Fibroblast of peridontal ligament (primary cell): Measurements from ENCODE around the gene CREB1.

Experiments
- DNase-seq: peaks from one replicate; pipeline ENCODE4 v3.0.0-alpha.2; 2010; ENCODE audit errors: extremely low read depth

The CREB1 gene

GRCh38 chr2:207543272-207543671 is 13.5 kb downstream of the CREB1 start:
- DNase-seq = no peak

DNA sequence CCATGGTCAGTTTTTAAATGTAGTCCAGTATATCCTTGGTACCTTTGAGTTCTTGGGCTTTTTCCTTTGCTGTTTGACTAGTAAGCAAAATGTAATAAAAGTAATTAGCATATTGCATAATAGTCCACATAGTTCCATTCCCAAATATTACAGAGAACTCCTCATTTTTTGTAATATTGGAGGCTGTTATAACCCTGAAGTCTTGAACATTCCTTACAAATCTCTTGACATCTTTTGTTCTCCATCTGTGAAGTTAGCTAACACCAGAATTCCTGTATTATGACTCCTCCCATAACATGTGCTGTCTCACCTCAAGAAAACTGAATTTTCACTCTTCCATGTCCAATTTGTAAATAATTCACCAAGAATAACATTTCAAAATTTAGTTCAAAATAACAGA is 17.1 kb downstream of the CREB1 start:
- peak; percentile 68 for DNase-seq

DNA sequence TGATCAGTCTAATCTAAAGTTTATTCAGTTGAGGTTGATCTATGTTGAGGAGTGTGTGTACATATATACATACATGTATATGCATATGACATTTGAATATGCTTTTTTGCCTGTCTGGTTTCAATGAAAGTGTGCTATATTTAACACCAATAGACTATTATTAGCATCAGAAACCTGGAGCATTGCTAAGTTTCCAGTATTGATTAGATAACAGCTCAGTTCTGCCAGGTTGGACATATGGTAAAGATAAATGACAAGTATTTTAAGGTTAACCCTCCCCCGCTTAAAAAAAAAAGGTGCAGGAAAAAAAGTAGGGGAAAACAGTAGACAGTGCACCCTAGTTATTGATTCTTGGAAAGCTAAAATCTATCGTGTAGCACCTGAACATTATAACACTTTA is 19.4 kb downstream of the CREB1 start:
- no peak for DNase-seq

DNA sequence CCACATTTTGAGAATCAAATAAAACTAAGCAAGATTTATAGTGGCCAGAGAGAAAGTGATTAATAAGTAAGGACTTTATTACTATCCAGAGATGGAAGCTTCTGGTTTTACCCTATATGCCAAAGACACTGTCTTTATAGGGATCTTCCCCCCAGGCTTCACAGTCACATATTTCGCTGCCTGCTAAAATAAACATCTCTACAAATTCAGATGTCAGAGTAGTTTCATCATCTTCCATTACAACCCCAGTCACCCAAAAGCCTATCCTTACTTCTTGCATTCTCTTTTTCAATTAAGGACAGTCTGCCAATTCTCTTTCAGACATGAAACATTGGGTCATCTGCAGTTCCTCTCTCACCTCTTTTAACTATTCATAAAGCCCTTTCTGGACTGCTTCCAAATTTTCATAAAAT is 28.3 kb downstream of the CREB1 start:
- peak; percentile 95 for DNase-seq

DNA sequence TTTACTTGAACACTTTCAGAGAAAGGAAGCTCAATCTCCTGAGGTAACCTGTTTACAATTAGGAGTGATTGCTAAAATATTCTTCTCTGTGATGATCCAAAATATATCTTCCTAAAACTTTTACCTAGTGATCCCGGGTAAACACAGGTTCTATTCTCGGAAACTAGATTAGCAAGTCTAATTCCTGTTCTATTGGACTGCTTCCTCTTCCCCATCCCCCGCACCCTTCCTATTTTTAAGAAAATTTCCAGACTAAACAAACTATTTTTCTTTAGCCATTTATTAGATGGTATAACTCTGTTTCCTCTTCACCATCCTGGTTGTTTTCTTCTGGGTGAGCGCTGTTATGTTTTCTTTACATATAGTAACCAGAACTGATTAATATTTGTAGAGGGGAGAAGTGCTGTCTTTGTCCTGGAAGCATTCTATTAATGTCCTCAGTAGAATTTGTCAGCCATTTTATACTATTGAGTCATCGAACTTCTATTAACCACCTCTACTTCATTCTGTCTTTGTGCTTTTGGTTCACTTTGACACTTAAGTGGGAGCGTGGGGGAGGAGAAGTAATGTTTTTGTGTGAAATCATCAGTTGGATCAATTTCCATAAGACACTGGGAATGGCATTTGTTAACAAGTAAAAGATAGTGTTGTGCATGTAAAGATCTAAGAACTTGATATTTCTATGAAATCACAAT is 31.8 kb downstream of the CREB1 start:
- DNase-seq = no peak

DNA sequence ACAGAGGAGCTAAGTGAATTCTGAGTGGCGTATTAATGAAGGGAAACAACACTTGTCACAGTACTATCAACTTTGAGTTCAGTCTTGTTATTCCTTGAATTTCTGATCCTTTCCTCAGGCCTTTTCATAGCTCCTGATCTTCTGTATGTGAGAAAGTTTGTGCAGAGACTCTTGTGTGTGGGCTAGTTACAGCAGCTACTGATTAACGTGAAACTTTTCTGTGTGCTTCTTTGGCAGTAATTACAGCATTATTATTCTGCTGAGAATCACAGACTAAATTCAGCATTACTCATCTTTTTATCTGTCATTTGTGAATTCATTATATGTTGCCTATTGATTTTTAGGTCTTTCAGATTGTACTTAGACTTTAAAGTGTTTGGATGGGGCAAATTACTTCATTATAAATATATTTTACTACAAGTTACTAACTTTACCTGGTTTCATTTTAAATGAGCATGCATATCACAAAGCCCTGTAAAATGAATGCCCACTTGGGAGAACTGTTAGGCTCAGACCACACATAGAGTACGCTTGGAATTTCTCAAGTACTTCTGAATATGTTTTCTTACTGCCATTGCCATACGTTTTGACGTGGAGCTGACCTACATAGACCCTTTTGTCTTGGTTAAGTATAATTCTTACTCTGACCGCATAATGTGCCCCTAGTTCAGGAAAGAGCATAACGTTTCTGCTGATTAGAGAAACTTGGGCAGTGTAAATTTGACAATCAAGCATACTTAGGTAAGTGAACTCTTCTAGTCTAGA is 36.2 kb downstream of the CREB1 start:
- DNase-seq = no peak

DNA sequence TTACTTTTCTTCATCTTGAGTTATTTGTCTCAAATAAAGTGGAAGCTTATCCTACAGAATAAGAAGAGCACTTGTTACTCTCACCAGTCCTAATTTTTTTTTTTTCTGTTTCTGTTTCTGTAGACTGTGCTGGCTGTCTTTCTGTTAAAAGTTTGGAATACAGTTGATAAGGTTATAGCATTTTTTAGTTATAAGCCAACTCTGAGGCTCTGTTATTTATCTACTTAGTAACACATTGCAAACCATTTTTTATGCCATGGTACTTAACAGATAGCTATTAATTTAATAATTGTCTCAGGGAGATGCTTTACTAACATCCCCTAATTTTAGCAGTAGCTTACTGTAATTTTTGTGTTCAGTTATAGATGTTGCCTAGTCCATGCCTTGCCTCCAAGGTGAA is 37.9 kb downstream of the CREB1 start:
- no peak for DNase-seq

DNA sequence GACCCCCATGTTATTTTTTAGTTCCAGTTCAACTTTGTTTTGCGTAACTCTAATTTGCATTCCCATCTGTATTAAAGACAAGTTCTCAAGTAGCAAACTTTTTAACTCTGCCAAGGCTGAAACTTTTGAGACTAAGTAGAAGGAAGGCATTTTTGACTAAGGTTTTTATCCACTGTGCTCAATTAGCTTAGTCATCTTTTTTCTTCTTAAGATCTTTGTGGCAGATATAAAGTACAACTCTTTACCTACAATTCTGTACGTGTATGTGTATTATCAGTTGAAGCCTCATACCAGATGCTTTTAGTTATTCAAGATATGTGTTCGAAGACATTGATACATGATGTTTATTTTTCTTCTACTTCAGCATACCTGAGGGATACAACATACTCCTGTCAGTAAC is 41.6 kb downstream of the CREB1 start:
- DNase-seq = peak; percentile 47

GRCh38 chr2:207584952-207585351 is 55.2 kb downstream of the CREB1 start:
- no peak for DNase-seq

DNA sequence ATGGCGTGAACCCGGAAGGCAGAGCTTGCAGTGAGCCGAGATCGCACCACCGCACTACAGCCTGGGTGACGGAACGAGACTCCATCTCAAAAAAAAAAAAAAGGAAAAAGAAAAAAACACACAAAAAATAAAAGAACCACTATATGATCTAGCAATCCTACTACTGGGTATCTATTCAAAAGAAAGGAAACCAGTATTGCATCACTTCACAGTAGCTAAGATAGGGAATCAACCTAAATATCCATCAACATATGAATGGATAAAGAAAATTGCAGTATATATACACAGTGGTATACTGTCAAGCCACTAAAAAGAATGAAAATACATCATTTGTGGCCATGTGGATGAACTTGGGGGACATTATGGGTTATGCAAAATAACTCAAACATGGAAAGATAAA is 57.5 kb downstream of the CREB1 start:
- DNase-seq = no peak

GRCh38 chr2:207589143-207589542 is 59.4 kb downstream of the CREB1 start:
- no peak for DNase-seq

GRCh38 chr2:207593277-207593676 is 63.5 kb downstream of the CREB1 start:
- DNase-seq = no peak

GRCh38 chr2:207594264-207594663 is 64.5 kb downstream of the CREB1 start:
- DNase-seq = no peak

DNA sequence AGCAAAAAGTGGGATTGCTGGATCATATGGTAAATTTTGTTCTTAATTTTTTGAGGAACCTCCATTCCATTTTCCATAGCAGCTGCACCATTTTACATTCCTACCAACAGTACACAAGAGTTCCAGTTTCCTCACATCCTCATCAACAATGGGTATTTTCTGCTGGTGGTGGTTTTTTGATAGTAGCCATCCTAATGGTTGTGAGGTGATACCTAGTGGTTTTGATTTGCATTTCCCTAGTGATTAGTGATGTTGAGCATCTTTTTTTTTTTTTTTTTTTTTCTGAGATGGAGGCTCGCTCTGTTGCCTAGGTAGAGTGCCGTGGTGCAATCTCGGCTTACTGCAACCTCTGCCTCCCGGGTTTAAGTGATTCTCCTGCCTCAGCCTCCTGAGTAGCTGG is 65.0 kb downstream of the CREB1 start:
- no peak for DNase-seq

GRCh38 chr2:207599636-207600035 is 69.9 kb downstream of the CREB1 start:
- DNase-seq = peak; percentile 13

DNA sequence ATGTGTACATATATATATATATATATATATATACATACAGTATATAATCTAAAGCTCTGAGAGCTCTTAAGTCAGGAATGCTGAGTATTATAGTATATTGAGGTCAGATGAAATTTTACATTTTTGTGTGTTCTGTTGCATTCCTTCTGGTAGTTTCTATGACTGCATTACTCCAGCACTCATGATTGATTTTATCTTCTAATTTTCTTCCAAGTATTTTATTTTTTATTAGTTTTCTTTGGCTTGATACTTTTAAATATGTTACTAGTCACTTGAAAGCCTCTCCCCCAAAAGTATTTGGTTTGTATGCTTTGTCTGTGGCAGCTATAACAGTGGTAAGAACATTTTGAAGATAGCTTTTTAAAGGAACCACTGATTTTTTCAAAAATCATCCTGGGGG is 70.5 kb downstream of the CREB1 start:
- DNase-seq = peak; percentile 37

GRCh38 chr2:207601774-207602173 is 72.0 kb downstream of the CREB1 start:
- DNase-seq = peak; percentile 10

DNA sequence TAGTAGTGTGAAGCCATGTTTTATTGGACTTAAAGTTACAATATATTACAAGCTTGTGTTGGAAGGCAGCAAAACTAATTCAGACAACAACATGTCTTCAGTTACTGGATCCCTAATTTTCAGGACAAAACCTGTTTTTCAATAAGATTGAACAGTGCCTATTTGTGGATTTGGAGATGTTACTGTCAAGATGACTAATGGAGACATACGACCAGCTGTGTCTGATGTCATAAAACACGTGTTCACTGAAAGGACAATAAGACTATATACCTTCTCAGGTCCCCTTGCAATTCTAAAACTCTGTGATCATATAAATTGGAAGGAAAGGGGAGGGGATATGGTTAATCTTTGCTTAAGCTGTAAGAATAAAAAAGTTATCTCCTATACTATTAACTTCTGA is 73.7 kb downstream of the CREB1 start:
- no peak for DNase-seq

GRCh38 chr2:207606399-207606798 is 76.6 kb downstream of the CREB1 start:
- no peak for DNase-seq

DNA sequence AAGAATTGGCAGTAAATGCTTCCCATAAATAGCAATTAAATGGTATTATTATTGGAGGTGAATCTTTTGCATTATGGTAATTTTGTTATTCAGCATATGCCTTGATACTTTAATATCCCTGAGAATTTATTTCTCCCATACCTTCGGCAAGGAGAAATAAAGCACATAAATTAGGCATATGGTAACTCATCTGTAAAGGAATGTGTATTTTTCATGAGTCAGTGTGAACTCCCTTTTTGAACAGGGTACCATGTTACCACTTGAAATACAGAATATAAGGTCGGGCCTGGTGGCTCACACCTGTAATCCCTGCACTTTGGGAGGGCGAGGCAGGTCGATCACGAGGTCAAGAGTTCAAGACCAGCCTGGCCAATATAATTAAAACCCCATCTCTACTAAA is 77.1 kb downstream of the CREB1 start:
- no peak for DNase-seq

DNA sequence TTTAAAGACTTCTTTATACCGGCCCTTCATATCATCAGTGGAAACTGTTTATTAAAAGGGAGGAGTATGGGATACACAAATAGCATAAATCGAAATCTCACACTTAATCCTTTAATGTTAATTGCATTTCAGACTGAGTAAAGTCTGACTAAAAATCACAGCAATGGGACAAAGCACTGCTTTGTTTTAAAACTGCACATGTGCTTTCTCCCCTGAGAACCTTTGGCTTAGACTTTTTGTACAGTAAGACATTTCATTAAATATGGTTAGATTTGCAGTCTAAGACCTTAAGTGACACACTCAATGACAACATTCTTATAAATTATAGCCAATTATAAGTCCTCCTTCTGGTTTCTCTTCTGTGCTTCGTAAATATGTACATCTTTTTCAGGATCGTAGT is 83.0 kb downstream of the CREB1 start:
- no peak for DNase-seq

GRCh38 chr2:207614824-207615223 is 85.1 kb downstream of the CREB1 start:
- no peak for DNase-seq

GRCh38 chr2:207616185-207616584 is 86.4 kb downstream of the CREB1 start:
- DNase-seq = no peak
